SK-N-SH (cell line): ENCODE data around the gene SLC35A2. TPM values are rescaled to one million over a fixed set of nuclear protein-coding genes. Genes with fewer than 3 reads are reported as not detected.

Experiments
- CTCF ChIA-PET: fragments of 300-600, 350-600 bp; formaldehyde crosslinking; extraction: SDS; loops from one replicate; lab custom pipeline; 2021; lab: Yijun Ruan, JAX
- POLR2A ChIA-PET: fragments of 350-600 bp; sonication (Branson Sonifier 250); formaldehyde crosslinking; extraction: SDS; loops from one replicate; lab custom pipeline; 2020; ENCODE audit warnings: antibody characterized with exemption, inconsistent platforms; lab: Yijun Ruan, JAX
- DNase-seq: peaks from one replicate; pipeline ENCODE4 v3.0.0; 2012
- H2AFZ ChIP-seq: fragments of 200-600 bp; sonication (generic); 2 replicates; pipeline ENCODE4 v1.8.1; 2016; ENCODE audit warnings: antibody characterized with exemption, mild to moderate bottlenecking, low read depth
- H3F3A ChIP-seq: fragments of 200-600 bp; sonication (generic); replicated peaks from 2 replicates; pipeline ENCODE3; 2016; ENCODE audit warnings: antibody characterized with exemption, mild to moderate bottlenecking; ENCODE audit not compliant: insufficient read depth
- H3K27ac ChIP-seq, 2 experiments: fragments of 200-500 bp in 1 of 2; fragments of 200-600 bp in 1 of 2; sonication (Bioruptor generic) in 1 of 2; sonication (generic), shearing (Covaris generic) in 1 of 2; 2 replicates each; pipeline versions ENCODE4 v1.5.1 to v1.6.1; 2014 to 2016; ENCODE audit warnings: low read depth in 2 of 2, inconsistent platforms in 1 of 2, low read length in 1 of 2, mild to moderate bottlenecking in 1 of 2, mixed read lengths in 1 of 2
- H3K27me3 ChIP-seq: fragments of 200-600 bp; sonication (generic), shearing (Covaris generic); 2 replicates; pipeline ENCODE4 v1.6.1; 2016; ENCODE audit warnings: mixed run types; ENCODE audit not compliant: insufficient read depth
- H3K36me3 ChIP-seq, 2 experiments: fragments of 200-500 bp in 1 of 2; fragments of 200-600 bp in 1 of 2; sonication (Bioruptor generic) in 1 of 2; sonication (generic) in 1 of 2; replicated peaks in 1 of 2; 2 replicates each; pipeline versions ENCODE3 to v1.5.1; 2014 to 2016; ENCODE audit warnings: low read length in 1 of 2, mild to moderate bottlenecking in 1 of 2; ENCODE audit not compliant: insufficient read depth in 2 of 2, control insufficient read depth in 1 of 2
- H3K4me1 ChIP-seq, 2 experiments: fragments of 200-500 bp in 1 of 2; fragments of 200-600 bp in 1 of 2; sonication (Bioruptor generic) in 1 of 2; sonication (generic), shearing (Covaris generic) in 1 of 2; 2 replicates each; pipeline versions ENCODE4 v1.5.1 to v1.6.1; 2014 to 2016; ENCODE audit warnings: low read depth in 1 of 2, low read length in 1 of 2, mixed run types in 1 of 2; ENCODE audit not compliant: insufficient read depth in 2 of 2, control insufficient read depth in 1 of 2
- H3K4me2 ChIP-seq: fragments of 200-600 bp; sonication (generic), shearing (Covaris generic); 2 replicates; pipeline ENCODE4 v1.6.1; 2017; ENCODE audit warnings: mixed run types
- H3K4me3 ChIP-seq, 2 experiments: fragments of 200-500 bp in 1 of 2; fragments of 200-600 bp in 1 of 2; sonication (Bioruptor generic) in 1 of 2; sonication (generic), shearing (Covaris generic) in 1 of 2; 2 replicates each; pipeline versions ENCODE4 v1.5.1 to v1.8.1; 2014 to 2016; ENCODE audit warnings: low read depth in 2 of 2, inconsistent platforms in 1 of 2, low read length in 1 of 2, mild to moderate bottlenecking in 1 of 2, mixed read lengths in 1 of 2, moderate library complexity in 1 of 2
- H3K79me2 ChIP-seq: fragments of 200-600 bp; sonication (generic); 2 replicates; pipeline ENCODE4 v1.8.1; 2017; ENCODE audit warnings: mild to moderate bottlenecking; ENCODE audit not compliant: insufficient read depth
- H3K9ac ChIP-seq: fragments of 200-600 bp; sonication (generic); 2 replicates; pipeline ENCODE4 v1.6.1; 2017; ENCODE audit warnings: mixed run types
- H3K9me2 ChIP-seq: fragments of 200-600 bp; sonication (generic); 2 replicates; pipeline ENCODE4 v1.6.1; 2017; ENCODE audit warnings: mixed run types
- H3K9me3 ChIP-seq: fragments of 200-600 bp; sonication (generic); 2 replicates; pipeline ENCODE4 v1.6.1; 2017; ENCODE audit warnings: mixed run types, mild to moderate bottlenecking, moderate library complexity
- H4K20me1 ChIP-seq: fragments of 200-600 bp; sonication (generic); 2 replicates; pipeline ENCODE4 v1.6.1; 2017; ENCODE audit warnings: mild to moderate bottlenecking, mixed run types; ENCODE audit not compliant: insufficient read depth
- CHD2 ChIP-seq: fragments of 150-350 bp; IDR thresholded peaks from 2 replicates; pipeline ENCODE4 v1.6.1; 2018; ENCODE audit warnings: low read length; ENCODE audit not compliant: partially characterized antibody
- CTCF ChIP-seq: fragments of 200-600 bp; sonication (generic); IDR thresholded peaks from 2 replicates; pipeline ENCODE4 v1.6.1; 2017; ENCODE audit warnings: antibody characterized with exemption, mild to moderate bottlenecking, moderate library complexity
- FOSL2 ChIP-seq: IDR thresholded peaks from 2 replicates; pipeline ENCODE4 v1.4.0; 2012; ENCODE audit warnings: low read depth, mild to moderate bottlenecking, moderate library complexity, borderline replicate concordance
- FOXJ3 ChIP-seq: sonication (generic); formaldehyde crosslinking; IDR thresholded peaks from 2 replicates; pipeline ENCODE4 v1.5.1; 2020; ENCODE audit warnings: mild to moderate bottlenecking, missing genetic modification reagents
- FOXM1 ChIP-seq: IDR thresholded peaks from 2 replicates; pipeline ENCODE4 v1.4.0; 2012; ENCODE audit warnings: low read depth, mild to moderate bottlenecking
- GABPA ChIP-seq: IDR thresholded peaks from 2 replicates; pipeline ENCODE4 v1.4.0; 2012; ENCODE audit warnings: low read depth, mild to moderate bottlenecking
- IRF3 ChIP-seq: fragments of 150-350 bp; IDR thresholded peaks from 2 replicates; pipeline ENCODE4 v1.6.1; 2016; ENCODE audit warnings: mild to moderate bottlenecking, low read depth, low read length
- JUND ChIP-seq: IDR thresholded peaks from 2 replicates; pipeline ENCODE4 v1.4.0; 2012
- MAX ChIP-seq: IDR thresholded peaks from 2 replicates; pipeline ENCODE4 v1.4.0; 2012; ENCODE audit warnings: low read depth
- NFIC ChIP-seq: IDR thresholded peaks from 2 replicates; pipeline ENCODE4 v1.4.0; 2012; ENCODE audit warnings: borderline replicate concordance
- POLR2AphosphoS5 ChIP-seq: IDR thresholded peaks from 2 replicates; pipeline ENCODE4 v1.6.1; 2012; ENCODE audit warnings: low read depth, low read length
- RCOR1 ChIP-seq: fragments of 150-350 bp; IDR thresholded peaks from 2 replicates; pipeline ENCODE4 v1.6.1; 2017; ENCODE audit warnings: antibody characterized with exemption, low read length
- REST ChIP-seq: IDR thresholded peaks from 2 replicates; pipeline ENCODE4 v1.6.1; 2012; ENCODE audit warnings: mild to moderate bottlenecking, low read depth, low read length, moderate library complexity
- RFX5 ChIP-seq: IDR thresholded peaks from 2 replicates; pipeline ENCODE4 v1.6.1; 2012; ENCODE audit warnings: mild to moderate bottlenecking, improper control_type of control experiment, low read length
- RXRA ChIP-seq: IDR thresholded peaks from 2 replicates; pipeline ENCODE4 v1.4.0; 2012; ENCODE audit warnings: low read depth, mild to moderate bottlenecking, borderline replicate concordance
- TAF1 ChIP-seq: IDR thresholded peaks from 2 replicates; pipeline ENCODE4 v1.6.1; 2012; ENCODE audit warnings: low read depth, mild to moderate bottlenecking, low read length, moderate library complexity, borderline replicate concordance
- TCF12 ChIP-seq: IDR thresholded peaks from 2 replicates; pipeline ENCODE4 v1.4.0; 2012
- ZBTB33 ChIP-seq: IDR thresholded peaks from 2 replicates; pipeline ENCODE4 v1.4.0; 2012; ENCODE audit warnings: low read depth, borderline replicate concordance
- WGBS: methylation state at CpG from one replicate; pipeline ENCODE4 v1.1.6; 2017; ENCODE audit warnings: low lambda C conversion rate; 5-methylcytosine and 5-hydroxymethylcytosine counted together
- polyA plus RNA-seq, 3 experiments: library from polyadenylated mRNA; depleted of rRNA; stranded (reverse); fragments of >200 nt; gene quantifications; 2 replicates each; pipeline ENCODE4 v1.2.3, GENCODE V29; 2012

SLC35A2 gene
- polyA plus RNA-seq, 1 of the 3 experiments (the other 2 are of a cell fraction) = 71.3 TPM

- TF ChIP-seq POLR2AphosphoS5 (no peak), TCF12 (no peak), RFX5 (no peak), MAX (no peak), REST (no peak), JUND (no peak), GABPA (no peak), NFIC (no peak)
- DNase-seq = no peak
- POLR2A ChIA-PET = no interaction called here
- WGBS = 82% methylated on average over 2 of the region's 2 CpGs
- H2AFZ ChIP-seq = no peak overlapping the region
- no peaks in the 10 kb centered on the region; a peak in 1 of 4 replicates for H3K4me1 ChIP-seq
- H4K20me1 ChIP-seq = peaks cover 98% of the 10 kb centered on the region
- H3K4me2 ChIP-seq = no peak overlapping the region
- H3K4me3 ChIP-seq = no peak overlapping the region
- CTCF ChIA-PET = interaction anchor here (0.8 kb wide), 1 partner anchor 15 kb away, joined by 3 read pairs; the partner anchor contains the start of gene OTUD5
- no peaks in the 10 kb centered on the region for H3F3A ChIP-seq
- peaks cover 9 to 39% of the 10 kb centered on the region in 2 experiments for H3K36me3 ChIP-seq
- H3K27me3 ChIP-seq = no peaks in the 10 kb centered on the region
- H3K9me3 ChIP-seq = no peaks in the 10 kb centered on the region
- no peaks in the 10 kb centered on the region for H3K9me2 ChIP-seq
- no peak overlapping the region for H3K9ac ChIP-seq
- peaks cover 63% of the 10 kb centered on the region for H3K79me2 ChIP-seq
- H3K27ac ChIP-seq = no peak overlapping the region
These were observed 31.4 kb upstream of the SLC35A2 start for GRCh38 chrX:48942895-48943294.

GRCh38 chrX:48940404-48940955, 29.0 kb upstream of the SLC35A2 start:
- peaks cover 67% of the 10 kb centered on the region for H3K79me2 ChIP-seq
- CTCF ChIA-PET = interaction anchor here (0.6 to 3.5 kb wide), 2 partner anchors 13 to 46 kb away, joined by 3 to 10 read pairs; no protein-coding TSS in a partner anchor

More at GRCh38 chrX:48940404-48940955, 29.0 kb upstream of the SLC35A2 start:
- H3K4me2 ChIP-seq = no peak overlapping the region
- H3K4me3 ChIP-seq = no peak overlapping the region
- peaks cover 93% of the 10 kb centered on the region for H4K20me1 ChIP-seq
- no peaks in the 10 kb centered on the region for H3K9me3 ChIP-seq
- WGBS = 100% methylated on average over 1 of the region's 2 CpGs
- no peaks in the 10 kb centered on the region for H3K9me2 ChIP-seq
- POLR2A ChIA-PET = no interaction called here
- TF ChIP-seq RXRA (no peak), FOSL2 (no peak), FOXM1 (no peak), NFIC (no peak), RCOR1 (no peak), ZBTB33 (no peak), TAF1 (no peak), CTCF (no peak), FOXJ3 (CRISPR knock-in tag) (no peak), CHD2 (no peak), IRF3 (no peak), TCF12 (no peak), MAX (no peak)
- no peaks in the 10 kb centered on the region; a peak in 1 of 4 replicates for H3K4me1 ChIP-seq
- H3K9ac ChIP-seq = no peak overlapping the region
- H3F3A ChIP-seq = no peaks in the 10 kb centered on the region
- H2AFZ ChIP-seq = no peak overlapping the region
- H3K27me3 ChIP-seq = no peaks in the 10 kb centered on the region
- peaks cover 9 to 41% of the 10 kb centered on the region in 2 experiments for H3K36me3 ChIP-seq
- H3K27ac ChIP-seq = no peak overlapping the region
- DNase-seq = no peak
